ENCODE results near the gene UQCRHL.
"Not testable (repeated sequence)": the region's sequence is repeated elsewhere in the genome, so short reads cannot be mapped to it uniquely, and the experiment has no call there.

DNA sequence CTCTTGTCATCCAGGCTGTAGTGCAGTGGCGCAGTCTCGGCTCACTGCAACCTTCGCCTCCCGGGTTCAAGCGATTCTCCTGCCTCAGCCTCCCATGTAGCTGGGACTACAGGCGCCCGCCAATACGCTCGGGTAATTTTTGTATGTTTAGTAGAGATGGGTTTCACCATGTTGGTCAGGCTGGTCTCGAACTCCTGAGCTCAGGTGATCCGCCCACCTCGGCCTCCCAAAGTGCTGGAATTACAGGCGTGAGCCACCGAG is 29.0 kb upstream of the UQCRHL start:
- TF ChIP-seq, protein P1, sequence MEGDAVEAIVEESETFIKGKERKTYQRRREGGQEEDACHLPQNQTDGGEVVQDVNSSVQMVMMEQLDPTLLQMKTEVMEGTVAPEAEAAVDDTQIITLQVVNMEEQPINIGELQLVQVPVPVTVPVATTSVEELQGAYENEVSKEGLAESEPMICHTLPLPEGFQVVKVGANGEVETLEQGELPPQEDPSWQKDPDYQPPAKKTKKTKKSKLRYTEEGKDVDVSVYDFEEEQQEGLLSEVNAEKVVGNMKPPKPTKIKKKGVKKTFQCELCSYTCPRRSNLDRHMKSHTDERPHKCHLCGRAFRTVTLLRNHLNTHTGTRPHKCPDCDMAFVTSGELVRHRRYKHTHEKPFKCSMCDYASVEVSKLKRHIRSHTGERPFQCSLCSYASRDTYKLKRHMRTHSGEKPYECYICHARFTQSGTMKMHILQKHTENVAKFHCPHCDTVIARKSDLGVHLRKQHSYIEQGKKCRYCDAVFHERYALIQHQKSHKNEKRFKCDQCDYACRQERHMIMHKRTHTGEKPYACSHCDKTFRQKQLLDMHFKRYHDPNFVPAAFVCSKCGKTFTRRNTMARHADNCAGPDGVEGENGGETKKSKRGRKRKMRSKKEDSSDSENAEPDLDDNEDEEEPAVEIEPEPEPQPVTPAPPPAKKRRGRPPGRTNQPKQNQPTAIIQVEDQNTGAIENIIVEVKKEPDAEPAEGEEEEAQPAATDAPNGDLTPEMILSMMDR (conservative IDR thresholded peaks at IDR 0.05; ENCODE audit: low read depth, low read length): not testable (repeated sequence)
- not testable (repeated sequence) for TF ChIP-seq EZH2 (IDR thresholded peaks at IDR 0.05; ENCODE audit: low read length, unreplicated experiment); EZH2phosphoT487 (IDR thresholded peaks at IDR 0.05; ENCODE audit: borderline replicate concordance, low read length)

All from PC-3 (cell line).